Uterus (tissue), 2 donors: ENCODE data around the gene SETD3.

Experiments used
- CTCF ChIP-seq, 4 experiments: fragments of 200-600 bp in 2 of 4; fragments of 450-650 bp in 2 of 4; sonication (generic) in 2 of 4; IDR thresholded peaks; one replicate each; pipeline ENCODE4 v1.5.1; 2016 to 2019; ENCODE audit warnings: antibody characterized with exemption in 4 of 4, mild to moderate bottlenecking in 2 of 4, moderate library complexity in 1 of 4
- POLR2A ChIP-seq, 2 donors: fragments of 450-650 bp; IDR thresholded peaks; one replicate each; pipeline ENCODE4 v1.6.1; 2016; ENCODE audit warnings: antibody characterized with exemption in 2 of 2, mild to moderate bottlenecking in 1 of 2, moderate library complexity in 1 of 2

- TF ChIP-seq CTCF (IDR thresholded peaks at IDR 0.05) (no peak), POLR2A (IDR thresholded peaks at IDR 0.05) (no peak)
Observed at GRCh38 chr14:99407416-99407815, 73.2 kb downstream of the SETD3 start.
